ENCODE data around the gene CAV2. TPM values are rescaled to one million over a fixed set of nuclear protein-coding genes. Genes with fewer than 3 reads are reported as not detected.

The CAV2 gene
- total RNA-seq, 4 donors from 2014 or later: 11.8 to 13.9 (median 12.6) TPM

- DNase-seq: no peak
- no peaks in the 10 kb centered on the region for H3K36me3 ChIP-seq
- no peak overlapping the region for H3K4me3 ChIP-seq
- H3K9me3 ChIP-seq: no peaks in the 10 kb centered on the region
- H3K4me1 ChIP-seq: peaks cover 0 to 9% (median 0%) of the 10 kb centered on the region in 4 donors
- no peak for TF ChIP-seq CTCF (IDR thresholded peaks at IDR 0.05)
- no peaks in the 10 kb centered on the region for H3K27me3 ChIP-seq
- peak overlapping the region in 1 of 4 donors; percentile 63 for H3K27ac ChIP-seq
These were observed 44.9 kb downstream of the CAV2 start for GRCh38 chr7:116544487-116544886.

GRCh38 chr7:116545411-116545993 lies 46.0 kb downstream of the CAV2 start:
- Histone ChIP-seq H3K36me3 (no peaks in the 10 kb centered on the region), H3K9me3 (no peaks in the 10 kb centered on the region), H3K4me3 (no peak overlapping the region), H3K27me3 (no peaks in the 10 kb centered on the region), H3K4me1 (peaks cover 0 to 9% (median 0%) of the 10 kb centered on the region in 4 donors), H3K27ac (peak overlapping the region in 1 of 4 donors; percentile 63)
- no peak for TF ChIP-seq CTCF (IDR thresholded peaks at IDR 0.05)
- no peak for TF ChIP-seq POLR2A (IDR thresholded peaks at IDR 0.05)
- DNase-seq: no peak

GRCh38 chr7:116546054-116546453 lies 46.5 kb downstream of the CAV2 start:
- Histone ChIP-seq H3K4me3 (no peak overlapping the region), H3K9me3 (no peaks in the 10 kb centered on the region), H3K27me3 (no peaks in the 10 kb centered on the region), H3K4me1 (peaks cover 0 to 9% (median 0%) of the 10 kb centered on the region in 4 donors), H3K36me3 (no peaks in the 10 kb centered on the region), H3K27ac (peak overlapping the region in 2 of 4 donors; percentile 18 to 63)
- TF ChIP-seq CTCF (IDR thresholded peaks at IDR 0.05) (no peak), POLR2A (IDR thresholded peaks at IDR 0.05) (no peak)
- no peak for DNase-seq

- no peaks in the 10 kb centered on the region for H3K27me3 ChIP-seq
- H3K4me1 ChIP-seq: peaks cover 0 to 4% (median 0%) of the 10 kb centered on the region in 4 donors
- TF ChIP-seq CTCF (IDR thresholded peaks at IDR 0.05) (no peak), POLR2A (IDR thresholded peaks at IDR 0.05) (no peak)
- DNase-seq: no peak
- peak overlapping the region in 1 of 4 donors; percentile 18 for H3K27ac ChIP-seq
- no peaks in the 10 kb centered on the region for H3K9me3 ChIP-seq
- no peaks in the 10 kb centered on the region for H3K36me3 ChIP-seq
- H3K4me3 ChIP-seq: no peak overlapping the region
These were observed 47.4 kb downstream of the CAV2 start for GRCh38 chr7:116546916-116547315.

GRCh38 chr7:116547347-116547746 lies 47.8 kb downstream of the CAV2 start:
- no peak for DNase-seq
- no peak overlapping the region for H3K4me3 ChIP-seq
- H3K9me3 ChIP-seq: no peaks in the 10 kb centered on the region
- no peaks in the 10 kb centered on the region for H3K4me1 ChIP-seq
- no peaks in the 10 kb centered on the region for H3K36me3 ChIP-seq
- H3K27ac ChIP-seq: no peak overlapping the region
- no peak for TF ChIP-seq POLR2A (IDR thresholded peaks at IDR 0.05)
- no peak for TF ChIP-seq CTCF (IDR thresholded peaks at IDR 0.05)
- no peaks in the 10 kb centered on the region for H3K27me3 ChIP-seq

- DNase-seq: no peak
- TF ChIP-seq POLR2A (IDR thresholded peaks at IDR 0.05) (no peak), CTCF (IDR thresholded peaks at IDR 0.05) (no peak)
- no peaks in the 10 kb centered on the region for H3K9me3 ChIP-seq
- no peak overlapping the region for H3K27ac ChIP-seq
- no peaks in the 10 kb centered on the region for H3K27me3 ChIP-seq
- no peak overlapping the region for H3K4me3 ChIP-seq
- H3K36me3 ChIP-seq: no peaks in the 10 kb centered on the region
- no peaks in the 10 kb centered on the region for H3K4me1 ChIP-seq
These were observed 49.0 kb downstream of the CAV2 start for GRCh38 chr7:116548506-116548905.
